Measurements from ENCODE around the gene CAPN11.

The CAPN11 gene

DNA sequence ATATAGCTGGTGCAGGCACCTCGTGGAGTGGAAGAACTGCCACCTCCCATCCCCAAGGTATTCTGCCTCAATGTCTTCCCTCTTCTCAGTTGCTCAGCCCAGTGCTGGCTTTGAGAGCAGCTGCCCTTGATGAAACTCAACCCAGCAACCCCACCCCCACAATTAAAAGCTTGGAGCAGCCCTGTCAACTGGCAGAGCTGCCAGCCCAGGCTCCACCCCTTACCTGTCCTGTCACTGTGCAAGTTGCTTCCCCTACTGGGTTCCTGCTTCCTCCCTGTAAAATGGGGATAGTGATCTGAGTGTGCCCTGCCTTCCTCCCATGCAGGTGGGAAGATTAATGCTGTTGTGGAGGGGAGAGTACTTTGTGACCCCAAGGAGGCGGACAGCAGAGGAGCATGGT lies 26.7 kb upstream of the CAPN11 start:
- no peak for DNase-seq (ENCODE audit: low read depth, low spot score)
- in situ Hi-C loops (cut with HindIII; ENCODE audit: low sequenced_read_pairs) = no loop called here
- TF ChIP-seq, protein P1, sequence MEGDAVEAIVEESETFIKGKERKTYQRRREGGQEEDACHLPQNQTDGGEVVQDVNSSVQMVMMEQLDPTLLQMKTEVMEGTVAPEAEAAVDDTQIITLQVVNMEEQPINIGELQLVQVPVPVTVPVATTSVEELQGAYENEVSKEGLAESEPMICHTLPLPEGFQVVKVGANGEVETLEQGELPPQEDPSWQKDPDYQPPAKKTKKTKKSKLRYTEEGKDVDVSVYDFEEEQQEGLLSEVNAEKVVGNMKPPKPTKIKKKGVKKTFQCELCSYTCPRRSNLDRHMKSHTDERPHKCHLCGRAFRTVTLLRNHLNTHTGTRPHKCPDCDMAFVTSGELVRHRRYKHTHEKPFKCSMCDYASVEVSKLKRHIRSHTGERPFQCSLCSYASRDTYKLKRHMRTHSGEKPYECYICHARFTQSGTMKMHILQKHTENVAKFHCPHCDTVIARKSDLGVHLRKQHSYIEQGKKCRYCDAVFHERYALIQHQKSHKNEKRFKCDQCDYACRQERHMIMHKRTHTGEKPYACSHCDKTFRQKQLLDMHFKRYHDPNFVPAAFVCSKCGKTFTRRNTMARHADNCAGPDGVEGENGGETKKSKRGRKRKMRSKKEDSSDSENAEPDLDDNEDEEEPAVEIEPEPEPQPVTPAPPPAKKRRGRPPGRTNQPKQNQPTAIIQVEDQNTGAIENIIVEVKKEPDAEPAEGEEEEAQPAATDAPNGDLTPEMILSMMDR (IDR thresholded peaks at IDR 0.05; ENCODE audit: low read depth, low read length) = no peak
- no peak overlapping the region for H3K4me3 ChIP-seq (ENCODE audit: low read depth, low read length)

DNA sequence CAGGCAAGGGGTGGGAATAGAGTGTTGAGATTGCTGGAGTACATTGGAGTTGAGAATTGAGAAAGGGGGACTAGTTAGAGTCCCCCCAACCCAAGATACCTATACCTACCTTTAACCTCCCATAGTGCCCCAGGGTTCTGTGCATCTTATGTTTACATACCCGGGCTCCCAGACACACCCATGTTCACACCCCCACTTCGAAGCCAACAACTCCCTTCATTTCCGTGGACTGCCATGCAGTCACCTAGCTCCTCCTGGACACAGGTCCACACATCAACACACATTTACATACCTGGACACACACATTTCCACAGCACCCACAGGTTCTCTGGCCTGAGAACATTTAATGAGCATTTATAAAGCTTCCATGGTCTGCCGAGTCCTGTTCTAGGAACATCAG lies 26.1 kb upstream of the CAPN11 start:
- DNase-seq (ENCODE audit: low read depth, low spot score) = no peak
- in situ Hi-C loops (cut with HindIII; ENCODE audit: low sequenced_read_pairs) = no loop called here
- H3K4me3 ChIP-seq (ENCODE audit: low read depth, low read length) = no peak overlapping the region
- TF ChIP-seq, protein P1 (IDR thresholded peaks at IDR 0.05; ENCODE audit: low read depth, low read length) = no peak

GRCh38 chr6:44133003-44133931 lies 25.4 kb upstream of the CAPN11 start:
- no peak overlapping the region for H3K4me3 ChIP-seq (ENCODE audit: low read depth, low read length)
- in situ Hi-C loops (cut with HindIII; ENCODE audit: low sequenced_read_pairs) = no loop called here
- DNase-seq (ENCODE audit: low read depth, low spot score) = peak; percentile 42
- TF ChIP-seq, protein P1 (IDR thresholded peaks at IDR 0.05; ENCODE audit: low read depth, low read length) = peak; percentile 9

- TF ChIP-seq, protein P1 (IDR thresholded peaks at IDR 0.05; ENCODE audit: low read depth, low read length) = no peak
- H3K4me3 ChIP-seq (ENCODE audit: low read depth, low read length) = no peak overlapping the region
- in situ Hi-C loops (cut with HindIII; ENCODE audit: low sequenced_read_pairs) = no loop called here
- DNase-seq (ENCODE audit: low read depth, low spot score) = no peak
These were observed 24.5 kb upstream of the CAPN11 start for GRCh38 chr6:44133981-44134711.

- TF ChIP-seq, protein P1 (IDR thresholded peaks at IDR 0.05; ENCODE audit: low read depth, low read length) = no peak
- in situ Hi-C loops (cut with HindIII; ENCODE audit: low sequenced_read_pairs) = no loop called here
- no peak overlapping the region for H3K4me3 ChIP-seq (ENCODE audit: low read depth, low read length)
- DNase-seq (ENCODE audit: low read depth, low spot score) = no peak
These were observed 23.4 kb upstream of the CAPN11 start for GRCh38 chr6:44135173-44135758.

- no peak for DNase-seq (ENCODE audit: low read depth, low spot score)
- TF ChIP-seq, protein P1 (IDR thresholded peaks at IDR 0.05; ENCODE audit: low read depth, low read length) = no peak
- H3K4me3 ChIP-seq (ENCODE audit: low read depth, low read length) = no peak overlapping the region
- in situ Hi-C loops (cut with HindIII; ENCODE audit: low sequenced_read_pairs) = no loop called here
These were observed 22.7 kb upstream of the CAPN11 start for GRCh38 chr6:44135875-44136274.

Data from astrocyte of the spinal cord (primary cell).